Measurements from ENCODE around the gene ADCY3. TPM values are rescaled to one million over a fixed set of nuclear protein-coding genes. Genes with fewer than 3 reads are reported as not detected.

The ADCY3 gene
- total and polyA plus RNA-seq, 2 of the 13 experiments (the other 11 are each of a cell fraction or from before 2014, with no cell fraction given): 0.11 to 0.61 TPM

- 65% methylated on average over 8 of the region's 8 CpGs for WGBS (ENCODE audit: low lambda C conversion rate)
- H3K27me3 ChIP-seq (ENCODE audit: control insufficient read depth in 1 of 2, insufficient read depth in 2 of 2, low read length in 2 of 2): peaks cover 1 to 24% of the 10 kb centered on the region in 2 experiments; a peak in 4 of 5 replicates
- no TSS peak for BruUV-seq (replicated peaks)
- DNase-seq (ENCODE audit: low spot score) (no peak), ATAC-seq (no peak), FAIRE-seq (no peak)
- H3K4me1 ChIP-seq (ENCODE audit: insufficient read depth, low read length): no peaks in the 10 kb centered on the region
- CTCF ChIA-PET (ENCODE audit: low intra/inter-chr PET ratio, low total read pairs): no interaction called here
- POLR2A ChIA-PET: no interaction called here
- no peaks in the 10 kb centered on the region for H3K9me3 ChIP-seq (ENCODE audit: low read length)
- H3K27ac ChIP-seq (ENCODE audit: extremely low read length, insufficient read depth, low read length): no peak overlapping the region
- intact Hi-C loops (cut with micrococcal nuclease; ENCODE audit: unreplicated experiment) (no loop called here), in situ Hi-C loops (cut with HindIII; ENCODE audit: extremely low pct_ligation_motif_present, low pct_unique_long_range_greater_than_20kb) (no loop called here)
- TF ChIP-seq ZNF33B (CRISPR knock-in tag; IDR thresholded peaks at IDR 0.05) (no peak), SETDB1 (CRISPR knock-in tag; IDR thresholded peaks at IDR 0.05; ENCODE audit: borderline replicate concordance) (no peak), ATF1 (CRISPR knock-in tag; IDR thresholded peaks at IDR 0.05) (no peak), ZNF777 (CRISPR knock-in tag; IDR thresholded peaks at IDR 0.05) (no peak), RELA (CRISPR knock-in tag; IDR thresholded peaks at IDR 0.05) (no peak), RBFOX2 (IDR thresholded peaks at IDR 0.05; ENCODE audit: low read depth, low read length) (no peak), ZFP91 (CRISPR knock-in tag; IDR thresholded peaks at IDR 0.05; ENCODE audit: borderline replicate concordance) (no peak)
- H2AFZ ChIP-seq (ENCODE audit: low read length): no peak overlapping the region
- no peaks in the 10 kb centered on the region for H4K20me1 ChIP-seq (ENCODE audit: insufficient read depth, low read length)
- H3K9ac ChIP-seq (ENCODE audit: insufficient read depth, low read depth, low read length): no peak overlapping the region
- no peak overlapping the region for H3K4me2 ChIP-seq (ENCODE audit: low read depth, low read length)
- H3K79me2 ChIP-seq (ENCODE audit: insufficient read depth, low read length): no peaks in the 10 kb centered on the region
- H3K4me3 ChIP-seq (replicated peaks in 1 of 3; ENCODE audit: insufficient read depth in 1 of 3, low read depth in 2 of 3, low read length in 3 of 3): no peak overlapping the region
- H3K36me3 ChIP-seq (replicated peaks in 1 of 2; ENCODE audit: control insufficient read depth in 1 of 2, insufficient read depth in 2 of 2, low read length in 2 of 2): no peaks in the 10 kb centered on the region
Observed at GRCh38 chr2:24855022-24855622, 64.9 kb downstream of the ADCY3 start.

- CTCF ChIA-PET (ENCODE audit: low intra/inter-chr PET ratio, low total read pairs): no interaction called here
- FAIRE-seq (no peak), ATAC-seq (no peak), DNase-seq (ENCODE audit: low spot score) (no peak)
- intact Hi-C loops (cut with micrococcal nuclease; ENCODE audit: unreplicated experiment): no loop called here
- in situ Hi-C loops (cut with HindIII; ENCODE audit: extremely low pct_ligation_motif_present, low pct_unique_long_range_greater_than_20kb): no loop called here
- 6% methylated on average over 3 of the region's 3 CpGs for WGBS (ENCODE audit: low lambda C conversion rate)
- POLR2A ChIA-PET: no interaction called here
- Histone ChIP-seq H3K4me2 (ENCODE audit: low read depth, low read length) (no peak overlapping the region), H3K36me3 (replicated peaks in 1 of 2; ENCODE audit: control insufficient read depth in 1 of 2, insufficient read depth in 2 of 2, low read length in 2 of 2) (no peaks in the 10 kb centered on the region), H3K4me1 (ENCODE audit: insufficient read depth, low read length) (no peaks in the 10 kb centered on the region), H3K27ac (ENCODE audit: extremely low read length, insufficient read depth, low read length) (no peak overlapping the region), H3K27me3 (ENCODE audit: control insufficient read depth in 1 of 2, insufficient read depth in 2 of 2, low read length in 2 of 2) (peaks cover 3 to 35% of the 10 kb centered on the region in 2 experiments; a peak in 4 of 5 replicates), H3K79me2 (ENCODE audit: insufficient read depth, low read length) (no peaks in the 10 kb centered on the region), H3K9ac (ENCODE audit: insufficient read depth, low read depth, low read length) (no peak overlapping the region), H3K9me3 (ENCODE audit: low read length) (no peaks in the 10 kb centered on the region), H4K20me1 (ENCODE audit: insufficient read depth, low read length) (no peaks in the 10 kb centered on the region), H2AFZ (ENCODE audit: low read length) (no peak overlapping the region), H3K4me3 (replicated peaks in 1 of 3; ENCODE audit: insufficient read depth in 1 of 3, low read depth in 2 of 3, low read length in 3 of 3) (no peak overlapping the region)
- no TSS peak for BruUV-seq (replicated peaks)
- TF ChIP-seq ZBTB2 (CRISPR knock-in tag; IDR thresholded peaks at IDR 0.05; ENCODE audit: low read depth): no peak
- no peak for TF ChIP-seq ZNF12 (CRISPR knock-in tag; IDR thresholded peaks at IDR 0.05)
- TF ChIP-seq ZNF766 (CRISPR knock-in tag; IDR thresholded peaks at IDR 0.05; ENCODE audit: borderline replicate concordance): no peak
- TF ChIP-seq AFF4 (CRISPR knock-in tag; IDR thresholded peaks at IDR 0.05): no peak
Observed at GRCh38 chr2:24853996-24854395, 66.0 kb downstream of the ADCY3 start.

Measured in HepG2 (cell line).